ENCODE measurements around the gene DCD. TPM values are rescaled to one million over a fixed set of nuclear protein-coding genes. Genes with fewer than 3 reads are reported as not detected.

DCD gene
- polyA plus RNA-seq, 1 donor (not counting 4 experiments of a cell fraction or from before 2014, with no cell fraction given) = not detected

DNA sequence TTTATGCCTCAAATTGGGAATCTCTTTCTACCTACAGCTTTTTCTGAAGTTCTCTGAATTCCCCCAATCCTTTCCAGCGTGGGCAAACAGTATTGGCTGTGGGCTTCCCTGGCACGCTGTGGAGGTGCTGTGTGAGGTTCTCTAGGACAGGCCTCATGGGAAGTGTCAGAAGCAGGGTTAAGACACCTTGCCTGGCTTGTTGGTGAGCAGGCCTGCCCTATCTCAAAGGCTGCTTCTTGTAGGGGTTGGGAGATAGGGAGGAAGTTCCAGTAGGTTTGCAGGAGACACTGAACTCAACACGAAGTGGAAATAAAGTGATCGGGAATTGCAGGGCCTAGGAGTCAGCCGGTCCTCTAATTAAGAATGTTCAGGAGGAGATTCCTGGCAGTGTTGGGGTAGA, 30.0 kb upstream of the DCD start:
- Histone ChIP-seq H3K27me3 (ENCODE audit: control insufficient read depth, extremely low read depth, insufficient read depth, low read length) (no peaks in the 10 kb centered on the region), H2AFZ (ENCODE audit: control insufficient read depth, low read length) (no peak overlapping the region), H3K9ac (ENCODE audit: control insufficient read depth, extremely low read depth, insufficient read depth, low read length) (no peak overlapping the region), H4K20me1 (ENCODE audit: control insufficient read depth, extremely low read depth, insufficient read depth, low read length) (no peaks in the 10 kb centered on the region), H3K4me2 (ENCODE audit: control insufficient read depth, extremely low read depth, insufficient read depth, low read depth, low read length) (no peak overlapping the region), H3K36me3 (ENCODE audit: control insufficient read depth in 2 of 2, extremely low read depth in 1 of 2, insufficient read depth in 2 of 2, low read length in 2 of 2) (no peaks in the 10 kb centered on the region), H3K79me2 (ENCODE audit: control insufficient read depth, insufficient read depth, low read length) (no peaks in the 10 kb centered on the region), H3K4me3 (ENCODE audit: control insufficient read depth in 2 of 3, extremely low read depth in 1 of 3, insufficient read depth in 2 of 3, low read depth in 1 of 3, low read length in 3 of 3) (no peak overlapping the region), H3K9me3 (ENCODE audit: control insufficient read depth, low read depth, low read length) (no peaks in the 10 kb centered on the region), H3K4me1 (ENCODE audit: control insufficient read depth, extremely low read depth, insufficient read depth, low read length) (no peaks in the 10 kb centered on the region), H3K9me1 (ENCODE audit: control insufficient read depth, extremely low read depth, insufficient read depth, low read length) (no peaks in the 10 kb centered on the region), H3K27ac (ENCODE audit: control insufficient read depth, insufficient read depth, low read length) (no peak overlapping the region)
- dilution Hi-C loops (cut with MboI; ENCODE audit: extremely low pct_ligation_motif_present, low sequenced_read_pairs) = no loop called here
- DNase-seq (ENCODE audit: low read depth, low spot score) = no peak
- TF ChIP-seq EZH2 (IDR thresholded peaks at IDR 0.05; ENCODE audit: low read length) = no peak
- TF ChIP-seq, protein P1, sequence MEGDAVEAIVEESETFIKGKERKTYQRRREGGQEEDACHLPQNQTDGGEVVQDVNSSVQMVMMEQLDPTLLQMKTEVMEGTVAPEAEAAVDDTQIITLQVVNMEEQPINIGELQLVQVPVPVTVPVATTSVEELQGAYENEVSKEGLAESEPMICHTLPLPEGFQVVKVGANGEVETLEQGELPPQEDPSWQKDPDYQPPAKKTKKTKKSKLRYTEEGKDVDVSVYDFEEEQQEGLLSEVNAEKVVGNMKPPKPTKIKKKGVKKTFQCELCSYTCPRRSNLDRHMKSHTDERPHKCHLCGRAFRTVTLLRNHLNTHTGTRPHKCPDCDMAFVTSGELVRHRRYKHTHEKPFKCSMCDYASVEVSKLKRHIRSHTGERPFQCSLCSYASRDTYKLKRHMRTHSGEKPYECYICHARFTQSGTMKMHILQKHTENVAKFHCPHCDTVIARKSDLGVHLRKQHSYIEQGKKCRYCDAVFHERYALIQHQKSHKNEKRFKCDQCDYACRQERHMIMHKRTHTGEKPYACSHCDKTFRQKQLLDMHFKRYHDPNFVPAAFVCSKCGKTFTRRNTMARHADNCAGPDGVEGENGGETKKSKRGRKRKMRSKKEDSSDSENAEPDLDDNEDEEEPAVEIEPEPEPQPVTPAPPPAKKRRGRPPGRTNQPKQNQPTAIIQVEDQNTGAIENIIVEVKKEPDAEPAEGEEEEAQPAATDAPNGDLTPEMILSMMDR (optimal IDR thresholded peaks at IDR 0.05 in 1 of 3, IDR thresholded peaks at IDR 0.05 in 1 of 3, conservative IDR thresholded peaks at IDR 0.05 in 1 of 3; ENCODE audit: extremely low read depth in 1 of 3, insufficient read depth in 2 of 3, low read length in 3 of 3) = no peak
- FAIRE-seq = no peak

DNA sequence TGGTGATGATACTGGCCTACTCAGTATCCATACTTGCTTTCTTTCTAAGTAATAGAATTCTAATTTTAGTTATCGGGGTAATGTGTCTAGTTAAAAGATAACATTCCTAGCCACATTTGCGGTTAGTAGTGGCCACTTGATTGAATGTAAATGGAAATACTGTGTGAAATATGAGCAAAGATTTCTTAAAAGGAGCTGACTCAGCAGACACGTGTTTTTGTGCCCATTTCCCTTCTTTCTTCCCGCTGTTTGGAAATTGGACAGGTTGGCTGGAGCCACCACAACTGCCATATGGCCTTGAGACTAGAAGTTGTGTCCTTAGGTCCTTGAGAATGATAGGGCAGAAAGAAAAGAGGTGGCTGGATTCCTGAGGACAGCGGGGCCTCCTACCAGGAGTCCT, 19.8 kb upstream of the DCD start:
- Histone ChIP-seq H3K9me3 (ENCODE audit: control insufficient read depth, low read depth, low read length) (no peaks in the 10 kb centered on the region), H4K20me1 (ENCODE audit: control insufficient read depth, extremely low read depth, insufficient read depth, low read length) (no peaks in the 10 kb centered on the region), H3K27me3 (ENCODE audit: control insufficient read depth, extremely low read depth, insufficient read depth, low read length) (no peaks in the 10 kb centered on the region)

More for the DNA sequence above, 19.8 kb upstream of the DCD start:
- H3K4me3 ChIP-seq (ENCODE audit: control insufficient read depth in 2 of 3, extremely low read depth in 1 of 3, insufficient read depth in 2 of 3, low read depth in 1 of 3, low read length in 3 of 3) = no peak overlapping the region
- no peaks in the 10 kb centered on the region for H3K4me1 ChIP-seq (ENCODE audit: control insufficient read depth, extremely low read depth, insufficient read depth, low read length)
- dilution Hi-C loops (cut with MboI; ENCODE audit: extremely low pct_ligation_motif_present, low sequenced_read_pairs) = no loop called here
- H3K9me1 ChIP-seq (ENCODE audit: control insufficient read depth, extremely low read depth, insufficient read depth, low read length) = no peaks in the 10 kb centered on the region
- DNase-seq (ENCODE audit: low read depth, low spot score) (no peak), FAIRE-seq (no peak)
- no peak overlapping the region for H2AFZ ChIP-seq (ENCODE audit: control insufficient read depth, low read length)
- no peak overlapping the region for H3K27ac ChIP-seq (ENCODE audit: control insufficient read depth, insufficient read depth, low read length)
- no peaks in the 10 kb centered on the region for H3K79me2 ChIP-seq (ENCODE audit: control insufficient read depth, insufficient read depth, low read length)
- TF ChIP-seq, protein P1 (optimal IDR thresholded peaks at IDR 0.05 in 1 of 3, IDR thresholded peaks at IDR 0.05 in 1 of 3, conservative IDR thresholded peaks at IDR 0.05 in 1 of 3; ENCODE audit: extremely low read depth in 1 of 3, insufficient read depth in 2 of 3, low read length in 3 of 3) = no peak
- TF ChIP-seq EZH2 (IDR thresholded peaks at IDR 0.05; ENCODE audit: low read length) = no peak
- H3K4me2 ChIP-seq (ENCODE audit: control insufficient read depth, extremely low read depth, insufficient read depth, low read depth, low read length) = no peak overlapping the region
- no peaks in the 10 kb centered on the region for H3K36me3 ChIP-seq (ENCODE audit: control insufficient read depth in 2 of 2, extremely low read depth in 1 of 2, insufficient read depth in 2 of 2, low read length in 2 of 2)
- no peak overlapping the region for H3K9ac ChIP-seq (ENCODE audit: control insufficient read depth, extremely low read depth, insufficient read depth, low read length)

All from keratinocyte (primary cell).